PFSK-1 (cell line): Measurements from ENCODE around the gene OR6C65. TPM values are rescaled to one million over a fixed set of nuclear protein-coding genes. Genes with fewer than 3 reads are reported as not detected.

Source experiments
- FOXP2 ChIP-seq: optimal IDR thresholded peaks from 2 replicates; pipeline ENCODE3; 2011; ENCODE audit warnings: borderline replicate concordance, control low read depth, inconsistent platforms; ENCODE audit not compliant: insufficient read depth; ENCODE audit errors: extremely low read length, extremely low read depth
- POLR2AphosphoS5 ChIP-seq: IDR thresholded peaks from 2 replicates; pipeline ENCODE4 v1.6.1; 2012; ENCODE audit warnings: low read depth, mild to moderate bottlenecking, control low read depth, low read length, moderate library complexity
- REST ChIP-seq, 2 experiments: IDR thresholded peaks; 2 replicates each; pipeline versions ENCODE4 v1.6.1 to v1.8.0; 2011 to 2012; ENCODE audit warnings: low read depth in 2 of 2, low read length in 2 of 2, control low read depth in 1 of 2, inconsistent platforms in 1 of 2, mild to moderate bottlenecking in 1 of 2, moderate library complexity in 1 of 2; ENCODE audit not compliant: insufficient read depth in 1 of 2
- SIN3A ChIP-seq: IDR thresholded peaks from 2 replicates; pipeline ENCODE4 v1.6.1; 2012; ENCODE audit warnings: mild to moderate bottlenecking, low read length, moderate library complexity, borderline replicate concordance; ENCODE audit not compliant: insufficient read depth
- TAF1 ChIP-seq: IDR thresholded peaks from 2 replicates; pipeline ENCODE4 v1.6.1; 2012; ENCODE audit warnings: low read length, control low read depth, borderline replicate concordance; ENCODE audit not compliant: insufficient read depth
- polyA plus RNA-seq: library from polyadenylated mRNA; unstranded; fragments of >200 nt; gene quantifications from one replicate; pipeline ENCODE4 v1.2.1, GENCODE V29; 2012; ENCODE audit warnings: low read depth, missing spikeins; ENCODE audit not compliant: insufficient read length

The OR6C65 gene
- polyA plus RNA-seq, result not detected

GRCh38 chr12:55400229-55400628 is at the start of gene OR6C65:
Gene OR6C65, plus strand, starts transcription at chr12:55400529. Its CDS starts 0 bp downstream, at chr12:55400529.
- TF ChIP-seq SIN3A (no peak), REST (IDR thresholded peaks at IDR 0.05; ENCODE audit: insufficient read depth in 1 of 2, low read depth in 2 of 2, low read length in 2 of 2) (no peak)

- TF ChIP-seq POLR2AphosphoS5 (no peak), SIN3A (no peak), TAF1 (no peak), FOXP2 (no peak), REST (IDR thresholded peaks at IDR 0.05; ENCODE audit: insufficient read depth in 1 of 2, low read depth in 2 of 2, low read length in 2 of 2) (no peak)
These were observed 37.7 kb upstream of the OR6C65 start, which contains the start of gene OR6C75 for GRCh38 chr12:55362675-55363074. Gene OR6C75, plus strand, starts transcription at chr12:55362975. Its CDS starts 2,136 bp downstream, at chr12:55365111.

DNA sequence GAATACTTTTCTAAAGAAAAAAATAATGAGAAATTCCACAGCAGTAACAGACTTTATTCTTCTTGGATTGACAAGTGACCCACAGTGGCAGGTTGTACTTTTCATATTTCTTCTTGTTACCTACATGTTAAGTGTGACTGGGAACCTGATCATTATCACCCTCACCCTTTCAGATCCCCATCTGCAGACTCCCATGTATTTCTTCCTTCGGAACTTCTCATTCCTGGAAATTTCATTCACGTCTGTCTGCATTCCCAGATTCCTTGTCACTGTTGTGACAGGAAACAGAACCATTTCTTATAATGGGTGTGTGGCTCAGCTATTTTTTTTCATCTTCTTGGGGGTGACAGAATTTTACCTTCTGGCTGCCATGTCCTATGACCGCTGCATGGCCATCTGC is 35.2 kb upstream of the OR6C65 start:
- TF ChIP-seq FOXP2 (no peak), REST (IDR thresholded peaks at IDR 0.05; ENCODE audit: insufficient read depth in 1 of 2, low read depth in 2 of 2, low read length in 2 of 2) (no peak)

DNA sequence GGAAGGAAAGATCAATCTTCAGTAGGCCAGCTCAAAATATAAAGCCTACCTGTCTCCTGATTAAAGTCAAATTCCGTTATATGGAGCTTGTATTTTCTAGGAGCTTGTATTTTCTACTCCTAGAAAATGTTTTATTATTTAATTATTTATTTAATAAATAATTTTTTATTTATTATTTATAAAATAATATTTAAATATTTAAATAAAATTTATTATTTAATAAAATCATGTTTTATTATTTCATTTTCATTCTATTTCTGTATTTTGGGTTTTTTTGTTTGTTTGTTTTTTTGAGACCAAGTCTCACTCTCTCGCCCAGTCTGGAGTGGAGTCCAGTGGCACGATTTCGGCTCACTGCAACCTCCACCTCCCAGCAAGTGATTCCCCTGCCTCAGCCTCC is 27.8 kb upstream of the OR6C65 start:
- TF ChIP-seq REST (IDR thresholded peaks at IDR 0.05; ENCODE audit: insufficient read depth in 1 of 2, low read depth in 2 of 2, low read length in 2 of 2) (no peak), FOXP2 (no peak), TAF1 (no peak), POLR2AphosphoS5 (no peak), SIN3A (no peak)

DNA sequence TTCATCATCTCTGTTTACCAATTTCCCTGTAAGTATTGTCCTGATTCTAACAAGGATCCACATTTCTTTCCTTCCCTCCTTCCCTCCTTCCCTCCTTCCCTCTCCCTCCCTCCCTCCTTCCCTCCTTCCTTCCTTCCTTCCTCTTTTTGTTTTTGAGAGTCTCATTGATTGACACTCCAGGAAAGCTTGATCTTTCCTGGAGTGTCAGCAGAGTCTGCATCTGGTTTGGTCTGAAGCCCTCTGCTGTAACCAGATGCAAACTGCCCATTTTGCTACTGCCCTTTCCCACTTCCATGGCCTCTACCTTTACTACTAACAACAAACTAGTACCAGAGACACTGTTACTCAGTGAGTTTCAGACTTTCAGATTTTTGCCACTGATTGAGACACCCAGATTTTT is 14.4 kb upstream of the OR6C65 start:
- TF ChIP-seq REST (IDR thresholded peaks at IDR 0.05; ENCODE audit: insufficient read depth in 1 of 2, low read depth in 2 of 2, low read length in 2 of 2) (no peak), SIN3A (no peak), POLR2AphosphoS5 (no peak), FOXP2 (no peak), TAF1 (no peak)
